HG02884 (cell line): ENCODE measurements around the gene TOMM5.

ENCODE experiments used
- ATAC-seq: cut with Tn5 transposase; IDR thresholded peaks from one replicate; pipeline ENCODE4 v1.9.1; 2021; ENCODE audit warnings: mild to moderate bottlenecking, moderate library complexity; ENCODE audit not compliant: unreplicated experiment

The TOMM5 gene

GRCh38 chr9:37592108-37592951 is at the start of gene TOMM5:
Gene TOMM5 (minus strand): TSS chr9:37592597. CDS start chr9:37592532, 65 bp downstream.
- peak; percentile 88 for ATAC-seq

GRCh38 chr9:37641331-37641730 is 48.9 kb upstream of the TOMM5 start:
- ATAC-seq: no peak

- ATAC-seq: no peak
These were observed 47.8 kb upstream of the TOMM5 start for GRCh38 chr9:37640246-37640645.

GRCh38 chr9:37639841-37640240 is 47.4 kb upstream of the TOMM5 start:
- no peak for ATAC-seq

GRCh38 chr9:37639109-37639762 is 46.8 kb upstream of the TOMM5 start:
- ATAC-seq: no peak

GRCh38 chr9:37636511-37637448 is 44.4 kb upstream of the TOMM5 start:
- no peak for ATAC-seq

- no peak for ATAC-seq
These were observed 43.4 kb upstream of the TOMM5 start for GRCh38 chr9:37635808-37636207.

- no peak for ATAC-seq
These were observed 40.1 kb upstream of the TOMM5 start for GRCh38 chr9:37632479-37632878.

GRCh38 chr9:37626708-37627292 is 34.4 kb upstream of the TOMM5 start:
- no peak for ATAC-seq

- no peak for ATAC-seq
These were observed 33.4 kb upstream of the TOMM5 start for GRCh38 chr9:37625758-37626147.

GRCh38 chr9:37625036-37625757 is 32.8 kb upstream of the TOMM5 start:
- no peak for ATAC-seq

- ATAC-seq: no peak
These were observed 31.7 kb upstream of the TOMM5 start for GRCh38 chr9:37624073-37624472.

- no peak for ATAC-seq
These were observed 30.9 kb upstream of the TOMM5 start for GRCh38 chr9:37623267-37623666.

GRCh38 chr9:37622462-37622861 is 30.1 kb upstream of the TOMM5 start:
- ATAC-seq: no peak

GRCh38 chr9:37621273-37622121 is 29.1 kb upstream of the TOMM5 start:
- ATAC-seq: no peak

GRCh38 chr9:37620396-37620795 is 28.0 kb upstream of the TOMM5 start:
- ATAC-seq: no peak

GRCh38 chr9:37619806-37620205 is 27.4 kb upstream of the TOMM5 start:
- ATAC-seq: no peak

- no peak for ATAC-seq
These were observed 26.4 kb upstream of the TOMM5 start for GRCh38 chr9:37618817-37619216.

GRCh38 chr9:37617832-37618231 is 25.4 kb upstream of the TOMM5 start:
- no peak for ATAC-seq
